GM12801 (cell line): ENCODE data around the gene OR5B21.

ENCODE experiments used
- CTCF ChIP-seq: IDR thresholded peaks from one replicate; pipeline ENCODE4 v1.5.1; 2011; ENCODE audit warnings: control low read depth; ENCODE audit not compliant: insufficient read length; ENCODE audit errors: extremely low read depth

OR5B21 gene

DNA sequence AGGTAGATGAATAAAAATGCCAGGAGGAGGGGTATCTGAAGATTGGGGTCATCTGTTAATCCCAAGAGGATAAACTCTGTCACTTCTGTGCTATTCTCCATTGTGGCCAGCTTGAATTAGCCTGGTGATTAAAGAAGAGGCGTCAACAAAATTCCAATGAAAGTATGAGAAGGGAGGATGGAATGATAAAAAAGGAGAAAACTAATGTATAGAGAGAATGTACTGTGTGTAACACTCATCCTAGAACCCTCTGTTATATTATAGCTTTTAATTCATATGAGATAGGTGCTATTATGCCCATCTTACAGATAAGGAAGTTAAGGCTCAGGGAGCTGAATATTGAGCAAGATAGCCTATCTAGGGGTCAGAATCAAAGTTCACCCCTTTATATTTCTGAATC, at the start of gene OR5B21:
OR5B21 (minus strand) TSS at position 101 of the 400 bp plus-strand sequence; CDS start at position 101, 0 bp downstream.
- no peak for TF ChIP-seq CTCF

- TF ChIP-seq CTCF: no peak
Measured at GRCh38 chr11:58549644-58550043, 41.7 kb upstream of the OR5B21 start.

DNA sequence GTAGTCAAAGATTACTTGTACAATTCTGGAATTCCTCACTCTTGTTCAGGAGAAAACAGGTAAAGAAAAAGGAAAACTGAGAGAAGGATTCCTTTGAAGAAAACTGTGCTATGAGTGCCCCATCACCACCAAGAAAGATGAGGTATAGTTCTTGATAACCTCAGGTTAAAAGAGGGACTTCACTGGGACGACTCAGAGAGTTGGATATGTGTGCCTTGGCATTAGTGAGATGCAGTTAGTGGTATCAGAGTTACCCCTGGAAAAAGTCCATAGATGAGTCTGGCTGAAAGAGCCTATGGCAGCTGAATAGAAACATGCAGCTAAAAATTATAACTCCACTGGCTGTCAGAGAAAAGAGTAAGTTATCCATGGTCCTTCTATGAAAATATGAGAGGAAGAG, 38.9 kb upstream of the OR5B21 start:
- TF ChIP-seq CTCF: no peak

GRCh38 chr11:58531865-58532341, 24.0 kb upstream of the OR5B21 start:
- TF ChIP-seq CTCF: no peak

GRCh38 chr11:58530236-58530635, 22.3 kb upstream of the OR5B21 start:
- no peak for TF ChIP-seq CTCF

DNA sequence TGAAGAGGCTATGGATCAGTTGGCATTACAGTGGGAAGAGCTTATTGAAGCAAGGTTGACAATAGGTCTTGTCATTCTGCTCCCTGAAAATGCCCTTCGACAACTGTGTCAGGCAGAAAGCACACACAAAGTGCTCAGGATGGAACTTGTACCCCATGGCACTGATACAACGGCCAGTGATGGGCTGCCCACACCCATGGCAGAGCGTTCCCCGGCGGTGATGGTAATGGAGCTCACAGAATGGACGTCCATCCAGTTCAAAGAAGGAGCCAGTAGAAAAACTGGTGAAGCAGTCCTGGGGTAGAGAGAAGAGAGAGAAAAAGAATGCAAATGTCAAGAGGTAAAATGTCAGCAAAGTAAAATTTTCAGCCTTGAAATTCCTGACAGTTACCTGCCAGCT, 19.5 kb upstream of the OR5B21 start:
- TF ChIP-seq CTCF: no peak

- TF ChIP-seq CTCF: no peak
Measured at GRCh38 chr11:58526721-58527120, 18.8 kb upstream of the OR5B21 start.
